PC-3 (cell line): ENCODE results near the gene DNAJB4.

Experiments used
- EZH2 ChIP-seq: fragments of 300-600 bp; sonication (generic); IDR thresholded peaks from one replicate; pipeline ENCODE4 v1.6.1; 2017; ENCODE audit warnings: antibody characterized with exemption, mild to moderate bottlenecking, low read length; ENCODE audit not compliant: unreplicated experiment
- TF ChIP-seq, protein P1 (sequence below): fragments of 300-600 bp; sonication (generic); conservative IDR thresholded peaks from 2 replicates; pipeline ENCODE4 v1.5.1; 2017; ENCODE audit warnings: antibody characterized with exemption, low read depth, mild to moderate bottlenecking, low read length

GRCh38 chr1:78061825-78062523 is 57.2 kb downstream of the DNAJB4 start:
- TF ChIP-seq, protein P1, sequence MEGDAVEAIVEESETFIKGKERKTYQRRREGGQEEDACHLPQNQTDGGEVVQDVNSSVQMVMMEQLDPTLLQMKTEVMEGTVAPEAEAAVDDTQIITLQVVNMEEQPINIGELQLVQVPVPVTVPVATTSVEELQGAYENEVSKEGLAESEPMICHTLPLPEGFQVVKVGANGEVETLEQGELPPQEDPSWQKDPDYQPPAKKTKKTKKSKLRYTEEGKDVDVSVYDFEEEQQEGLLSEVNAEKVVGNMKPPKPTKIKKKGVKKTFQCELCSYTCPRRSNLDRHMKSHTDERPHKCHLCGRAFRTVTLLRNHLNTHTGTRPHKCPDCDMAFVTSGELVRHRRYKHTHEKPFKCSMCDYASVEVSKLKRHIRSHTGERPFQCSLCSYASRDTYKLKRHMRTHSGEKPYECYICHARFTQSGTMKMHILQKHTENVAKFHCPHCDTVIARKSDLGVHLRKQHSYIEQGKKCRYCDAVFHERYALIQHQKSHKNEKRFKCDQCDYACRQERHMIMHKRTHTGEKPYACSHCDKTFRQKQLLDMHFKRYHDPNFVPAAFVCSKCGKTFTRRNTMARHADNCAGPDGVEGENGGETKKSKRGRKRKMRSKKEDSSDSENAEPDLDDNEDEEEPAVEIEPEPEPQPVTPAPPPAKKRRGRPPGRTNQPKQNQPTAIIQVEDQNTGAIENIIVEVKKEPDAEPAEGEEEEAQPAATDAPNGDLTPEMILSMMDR: no peak
- no peak for TF ChIP-seq EZH2
